Ovary (tissue), 3 donors: Measurements from ENCODE around the gene SEC16B.

Source experiments
- CTCF ChIP-seq, 3 donors: fragments of 450-650 bp in 2 of 3; fragments of 200-600 bp in 1 of 3; IDR thresholded peaks; one replicate each; pipeline versions ENCODE4 v1.5.1 to v1.8.0; 2016 to 2022; ENCODE audit warnings: antibody characterized with exemption in 3 of 3, mild to moderate bottlenecking in 1 of 3
- EP300 ChIP-seq: sonication (generic); formaldehyde crosslinking; IDR thresholded peaks from one replicate; pipeline ENCODE4 v1.6.1; 2017; ENCODE audit warnings: antibody characterized with exemption
- POLR2A ChIP-seq: fragments of 450-650 bp; IDR thresholded peaks from one replicate; pipeline ENCODE4 v1.6.1; 2017; ENCODE audit warnings: antibody characterized with exemption, mild to moderate bottlenecking, moderate library complexity
- donor health status: DM: no; HTN: no; CAD: no.

- TF ChIP-seq CTCF (IDR thresholded peaks at IDR 0.05), result no peak
- no peak for TF ChIP-seq POLR2A
- TF ChIP-seq EP300, result no peak
Measured at GRCh38 chr1:178011864-178012503, 42.1 kb upstream of the SEC16B start.
